GM19468 (cell line): ENCODE measurements around the gene NKIRAS2.

Experiments used
- ATAC-seq: cut with Tn5 transposase; IDR thresholded peaks from one replicate; pipeline ENCODE4 v1.9.1; 2021; ENCODE audit warnings: mild to moderate bottlenecking, moderate library complexity, moderate number of reproducible peaks; ENCODE audit not compliant: unreplicated experiment; ENCODE audit errors: extremely low read depth

The NKIRAS2 gene

DNA sequence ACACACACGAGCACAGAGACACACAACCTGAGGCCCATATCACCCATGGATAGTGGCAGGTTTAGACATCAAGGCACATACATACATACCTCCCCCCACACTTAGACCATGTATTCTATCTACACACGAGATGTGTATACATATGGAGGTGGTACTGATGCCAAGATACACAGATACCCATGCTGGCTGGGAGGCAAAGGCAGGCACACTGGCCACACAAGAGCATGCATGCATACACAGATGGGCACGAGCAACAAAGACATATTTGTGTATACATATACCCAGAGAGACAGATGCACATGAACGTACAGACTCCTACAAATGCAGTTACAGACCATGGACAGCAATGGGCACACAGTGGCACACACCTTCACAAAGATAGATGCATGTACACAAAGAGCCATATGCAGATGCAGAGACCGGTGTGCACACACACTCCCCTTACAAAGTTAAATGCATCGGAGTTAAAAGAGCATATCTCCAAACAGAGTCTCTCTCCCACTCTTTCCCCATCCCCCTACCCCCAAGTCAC lies 32.5 kb downstream of the NKIRAS2 start:
- ATAC-seq: no peak

DNA sequence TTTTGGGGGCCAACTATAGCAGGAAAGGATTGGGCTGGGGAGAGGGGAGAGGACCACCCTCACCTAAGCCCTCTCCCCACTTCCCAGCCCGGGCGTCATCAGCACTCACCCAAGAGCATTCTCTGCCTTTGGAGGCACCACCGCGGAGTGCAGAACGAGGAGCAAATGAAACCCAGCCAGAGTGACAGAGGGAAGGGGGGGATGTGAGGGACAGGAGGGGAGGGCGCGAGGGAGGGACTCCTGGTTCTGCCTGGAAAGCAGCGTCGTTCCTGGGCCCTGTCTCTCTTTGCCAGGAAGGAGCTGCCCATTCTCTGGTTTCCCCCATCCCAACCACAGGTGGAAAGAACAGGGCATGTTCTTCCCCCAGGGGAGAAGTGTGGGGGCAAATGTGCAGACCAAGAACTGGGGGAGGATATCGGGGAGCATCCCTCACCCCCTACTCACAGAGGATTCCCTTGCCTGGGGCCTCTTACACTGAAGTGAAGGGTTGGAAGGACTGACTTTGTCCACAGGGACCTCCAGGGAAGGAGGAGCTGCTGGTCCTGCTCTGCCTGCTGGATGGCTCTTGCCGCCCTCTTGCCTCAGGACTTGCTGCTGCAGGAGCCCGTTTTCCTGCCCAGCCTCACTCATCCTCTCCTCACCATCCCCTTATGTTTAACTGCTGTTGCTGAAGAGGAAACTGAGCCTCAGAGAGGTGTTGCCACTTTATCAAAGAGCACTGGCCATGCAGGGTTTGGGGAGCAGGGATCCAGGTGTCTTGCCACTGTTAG lies 34.0 kb downstream of the NKIRAS2 start:
- ATAC-seq: no peak

DNA sequence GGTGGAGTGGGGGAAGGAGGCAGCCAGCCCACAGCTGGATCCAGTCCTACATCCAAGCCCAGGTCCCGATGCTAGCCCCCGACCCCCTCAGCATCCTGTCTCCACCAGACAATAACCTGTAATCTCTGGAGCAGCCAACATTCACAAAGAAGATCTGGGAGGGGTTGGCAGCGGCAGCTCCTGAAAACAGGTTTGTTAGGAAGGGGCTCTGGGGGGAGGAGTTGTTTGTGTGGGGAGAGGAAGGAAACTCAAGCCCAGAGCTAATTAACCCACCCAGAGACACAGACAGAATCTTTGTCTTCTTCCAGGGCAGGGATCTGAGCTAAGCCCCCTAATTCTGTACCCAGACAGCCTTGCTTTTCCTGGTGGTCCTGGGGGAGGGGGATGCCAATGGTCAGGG lies 35.1 kb downstream of the NKIRAS2 start:
- no peak for ATAC-seq

DNA sequence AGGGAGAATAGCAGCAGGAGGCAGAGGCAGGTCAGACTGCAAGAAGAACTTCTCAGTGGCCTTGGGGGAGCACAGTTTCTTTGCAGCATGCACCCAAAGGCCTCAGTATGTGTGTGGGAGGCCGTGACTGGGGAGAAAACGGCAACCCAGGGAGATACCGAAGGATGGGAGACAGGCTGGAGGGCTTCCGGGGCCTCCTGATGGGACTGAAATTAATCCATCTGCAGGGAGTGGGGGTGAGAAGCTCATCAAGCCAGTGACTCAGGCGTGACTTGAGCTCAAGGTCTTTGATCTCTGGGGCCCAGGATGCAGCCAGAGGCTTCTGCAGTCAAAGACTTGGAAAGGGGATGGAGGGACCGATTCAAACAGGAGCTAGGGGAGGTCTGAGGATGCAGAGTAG lies 35.6 kb downstream of the NKIRAS2 start:
- ATAC-seq: no peak

DNA sequence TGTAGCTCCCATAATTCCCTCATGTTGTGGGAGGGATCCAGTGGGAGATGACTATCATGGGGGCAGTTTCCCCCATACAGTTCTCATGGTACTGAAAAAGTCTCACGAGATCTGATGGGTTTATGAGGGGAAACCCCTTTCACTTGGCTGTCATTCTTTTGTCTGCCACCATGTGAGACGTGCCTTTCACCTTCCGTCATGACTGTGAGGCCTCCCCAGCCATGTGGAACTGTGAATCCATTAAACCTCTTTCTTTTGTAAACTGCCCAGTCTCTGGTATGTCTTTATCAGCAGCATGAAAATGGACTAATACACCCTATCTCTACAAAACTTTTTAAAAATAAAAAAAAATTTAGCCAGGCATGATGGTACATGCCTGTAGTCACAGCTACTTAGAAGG lies 36.7 kb downstream of the NKIRAS2 start:
- ATAC-seq: no peak

DNA sequence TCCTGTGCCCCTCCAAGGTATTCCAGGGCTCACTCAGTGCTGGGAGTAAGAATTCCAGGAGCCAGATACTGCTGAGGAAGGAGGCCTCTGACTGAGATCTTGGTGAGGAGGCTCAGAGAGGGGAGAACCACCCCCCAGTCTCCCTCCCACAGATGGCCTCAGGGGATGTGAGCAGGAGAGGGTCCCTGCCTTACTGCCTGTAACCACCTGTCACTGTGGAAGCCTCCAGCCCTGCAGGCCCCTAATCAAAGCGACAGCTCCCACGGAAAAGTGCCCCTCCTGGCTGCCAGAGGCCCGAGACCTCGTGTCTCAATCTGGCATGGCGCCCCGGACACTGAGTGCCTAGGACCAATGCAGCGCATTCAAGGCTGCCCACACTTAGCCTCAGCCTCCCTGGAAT lies 38.2 kb downstream of the NKIRAS2 start:
- ATAC-seq: no peak

DNA sequence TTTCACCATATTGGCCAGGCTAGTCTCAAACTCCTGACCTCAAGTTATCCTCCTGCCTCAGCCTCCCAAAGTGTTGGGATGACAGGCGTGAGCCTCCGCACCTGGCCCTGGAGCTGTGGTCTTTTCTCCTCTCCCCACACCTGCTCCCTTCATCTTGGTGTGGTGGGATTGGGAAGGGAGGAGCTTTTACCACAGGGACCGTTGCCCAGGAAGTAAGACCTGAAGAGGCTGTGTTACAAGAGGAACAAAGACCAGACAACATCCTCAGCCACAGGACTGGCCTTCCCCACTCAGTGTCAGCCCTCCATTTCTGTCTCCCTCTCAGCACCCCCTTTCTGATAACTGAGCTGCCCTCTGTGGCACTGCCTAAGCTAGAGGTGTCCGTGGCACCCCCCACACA lies 39.9 kb downstream of the NKIRAS2 start:
- ATAC-seq: no peak

DNA sequence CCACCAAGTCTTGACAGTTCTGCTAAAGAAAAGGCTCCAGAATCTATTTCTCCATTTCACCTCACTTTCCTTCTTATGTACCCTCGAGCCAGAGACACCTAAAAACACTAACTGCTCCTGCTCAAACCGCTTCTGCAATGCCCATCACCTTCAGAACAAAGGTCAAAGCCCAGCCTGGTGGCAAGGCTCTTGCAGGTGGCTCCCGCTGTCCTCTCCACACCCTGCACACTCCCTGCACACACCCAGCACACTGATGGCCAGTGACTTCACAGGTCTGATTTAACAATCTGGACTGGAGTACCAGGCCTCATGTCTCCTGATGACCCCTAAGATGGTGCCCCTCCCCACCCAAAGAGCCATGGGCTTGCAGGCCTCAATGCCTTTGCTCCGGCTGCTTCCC lies 40.3 kb downstream of the NKIRAS2 start:
- ATAC-seq: no peak

DNA sequence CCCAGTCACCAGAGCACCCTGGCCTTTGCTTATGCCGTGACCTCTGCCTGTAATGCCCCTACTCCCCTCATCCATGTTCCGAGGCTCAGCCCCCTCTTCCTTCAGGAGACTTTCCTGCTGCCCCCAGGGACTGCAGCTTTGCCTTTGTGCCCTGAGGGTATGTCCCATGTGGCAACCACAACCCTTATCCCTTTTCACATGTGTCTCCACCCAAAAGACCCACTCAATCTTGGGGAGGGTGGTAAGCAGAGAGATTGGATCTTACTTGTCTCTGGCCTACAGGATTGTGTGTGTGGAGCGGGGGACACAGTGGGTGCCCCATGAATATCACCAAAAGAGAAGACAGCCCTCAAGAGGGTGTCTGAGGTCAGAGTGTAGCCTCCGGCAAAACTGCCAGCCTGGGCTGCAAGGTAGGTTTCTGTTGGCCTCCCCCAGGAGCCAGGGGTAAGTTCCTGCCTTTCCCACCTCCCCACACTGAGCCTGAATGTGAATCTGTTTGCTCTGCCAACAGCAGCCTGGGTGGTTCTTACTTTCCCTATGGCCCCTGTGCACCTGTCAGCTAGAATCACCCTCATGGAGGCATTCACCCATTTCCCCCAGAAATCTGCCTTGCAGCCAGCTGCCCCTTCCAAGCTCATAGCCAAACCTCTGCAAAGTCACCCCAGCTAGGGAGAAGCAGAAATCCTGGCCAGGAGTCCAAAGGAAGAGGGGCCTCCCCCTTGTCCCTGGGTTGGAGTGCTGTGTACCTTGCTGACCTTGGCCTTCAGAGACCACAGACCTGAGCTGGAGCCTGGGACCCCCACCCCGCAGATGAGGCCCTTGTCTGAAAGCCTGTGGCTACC lies 42.0 kb downstream of the NKIRAS2 start:
- ATAC-seq: no peak

DNA sequence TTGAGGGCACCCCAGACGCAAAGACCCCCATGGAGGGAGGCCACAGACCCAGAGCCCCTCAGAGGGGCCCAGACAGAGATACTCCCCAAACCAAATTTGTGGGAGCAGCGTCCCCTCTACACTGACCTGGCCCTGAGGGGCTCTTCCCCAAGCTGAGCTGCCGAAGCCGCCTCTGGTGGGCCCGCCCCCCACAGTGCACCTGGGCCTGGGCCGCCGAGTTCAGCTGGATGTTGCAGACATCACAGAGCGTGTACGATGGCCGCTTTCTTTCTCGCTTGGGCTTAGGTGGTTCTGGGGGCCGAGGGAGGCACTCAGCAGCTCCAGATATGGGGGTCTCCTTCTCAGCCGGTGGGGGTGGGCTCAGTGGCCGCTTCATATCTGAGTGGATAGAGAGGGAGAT lies 42.8 kb downstream of the NKIRAS2 start:
- ATAC-seq: no peak

DNA sequence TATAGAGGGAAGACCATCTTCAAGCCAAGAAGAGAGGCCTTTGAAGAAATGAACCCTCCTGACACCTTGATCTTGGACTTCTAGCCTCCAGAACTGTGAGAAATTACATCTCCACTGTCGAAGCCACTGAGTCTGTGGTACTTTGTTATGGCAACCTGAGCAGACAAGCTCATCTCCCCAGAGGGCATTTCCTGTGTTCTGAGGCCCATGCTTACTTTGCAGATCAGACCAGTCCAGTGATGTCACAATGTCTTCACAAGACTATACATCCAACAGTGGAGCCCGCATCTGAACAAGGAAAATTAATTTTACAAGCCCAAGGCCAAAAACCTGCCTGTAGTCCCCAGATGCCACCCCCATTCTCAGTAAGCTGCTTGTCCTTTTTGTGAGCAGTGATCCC lies 45.3 kb downstream of the NKIRAS2 start:
- ATAC-seq: no peak

DNA sequence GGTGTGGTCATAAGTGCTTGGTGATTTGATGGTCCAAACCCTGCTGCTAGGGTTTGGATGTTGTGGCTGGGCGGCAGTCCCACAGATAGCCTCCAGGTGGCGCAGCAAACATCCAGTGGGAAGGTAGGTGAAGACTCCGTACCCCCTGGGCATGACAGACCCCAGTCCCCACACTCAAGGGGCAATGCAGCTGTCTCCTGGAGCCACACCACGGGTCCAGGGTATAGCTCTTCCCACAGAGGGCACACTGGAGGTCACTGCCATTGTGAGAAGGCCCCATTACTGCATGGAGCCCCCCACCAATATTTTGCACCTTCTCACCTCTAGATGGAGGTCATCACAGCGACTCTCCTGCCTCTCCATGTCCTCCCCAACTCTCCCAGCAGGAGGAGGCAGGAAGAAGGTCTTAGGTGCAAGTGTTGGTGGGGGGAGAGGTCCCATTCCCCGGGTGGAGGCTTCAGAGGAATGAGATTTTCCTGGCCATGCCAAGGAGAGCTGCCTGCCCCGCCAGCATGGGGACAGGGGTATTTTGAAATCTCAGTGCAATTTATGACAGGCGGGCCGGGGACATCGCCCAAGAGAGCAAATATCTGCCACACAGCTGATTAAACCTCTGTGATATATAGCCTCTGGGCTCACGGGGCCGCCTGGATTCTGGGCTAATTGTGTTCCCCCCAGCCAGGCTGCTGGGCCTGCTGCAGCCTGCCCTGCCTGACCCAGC lies 47.6 kb downstream of the NKIRAS2 start:
- ATAC-seq: no peak

DNA sequence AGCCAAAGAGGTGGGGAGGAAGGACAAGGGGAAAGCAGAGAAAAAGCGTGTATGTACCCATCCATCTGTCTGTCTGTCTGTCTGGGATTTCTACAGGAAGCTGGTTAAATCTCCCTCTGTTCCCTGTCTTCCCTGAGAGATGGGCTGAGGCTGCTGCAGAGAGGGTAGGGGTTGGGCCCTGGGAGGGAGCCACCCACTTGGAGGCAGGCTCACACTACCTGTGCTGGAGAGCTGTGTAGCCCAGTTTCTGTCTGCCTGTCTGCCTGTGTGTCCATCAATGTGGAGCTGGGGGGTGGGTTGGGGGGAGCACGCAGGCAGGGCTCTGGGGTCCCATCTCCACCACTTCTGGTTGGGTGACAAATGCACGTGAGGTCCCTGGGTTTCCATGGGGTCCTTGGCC lies 49.1 kb downstream of the NKIRAS2 start:
- ATAC-seq: no peak

DNA sequence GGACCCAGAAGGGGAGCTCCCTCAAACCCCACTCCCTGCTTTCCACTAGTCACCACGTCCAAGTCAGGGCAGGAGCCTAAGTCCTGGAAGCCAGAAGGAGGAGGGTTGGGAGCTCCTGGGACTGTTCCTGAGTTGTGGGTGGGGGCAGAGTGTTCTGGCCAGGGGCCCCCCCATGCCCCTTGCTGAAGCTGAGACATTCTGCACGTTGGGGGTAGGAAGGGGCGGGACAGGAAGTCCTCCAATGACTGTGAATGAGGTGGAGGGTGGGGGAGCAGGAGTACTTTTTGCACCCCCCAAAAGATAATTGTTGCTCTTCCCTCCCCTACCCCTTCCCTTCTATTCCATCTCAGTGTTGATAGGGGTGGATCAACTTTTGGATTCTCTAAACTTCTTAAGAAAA lies 51.9 kb downstream of the NKIRAS2 start:
- ATAC-seq: no peak

DNA sequence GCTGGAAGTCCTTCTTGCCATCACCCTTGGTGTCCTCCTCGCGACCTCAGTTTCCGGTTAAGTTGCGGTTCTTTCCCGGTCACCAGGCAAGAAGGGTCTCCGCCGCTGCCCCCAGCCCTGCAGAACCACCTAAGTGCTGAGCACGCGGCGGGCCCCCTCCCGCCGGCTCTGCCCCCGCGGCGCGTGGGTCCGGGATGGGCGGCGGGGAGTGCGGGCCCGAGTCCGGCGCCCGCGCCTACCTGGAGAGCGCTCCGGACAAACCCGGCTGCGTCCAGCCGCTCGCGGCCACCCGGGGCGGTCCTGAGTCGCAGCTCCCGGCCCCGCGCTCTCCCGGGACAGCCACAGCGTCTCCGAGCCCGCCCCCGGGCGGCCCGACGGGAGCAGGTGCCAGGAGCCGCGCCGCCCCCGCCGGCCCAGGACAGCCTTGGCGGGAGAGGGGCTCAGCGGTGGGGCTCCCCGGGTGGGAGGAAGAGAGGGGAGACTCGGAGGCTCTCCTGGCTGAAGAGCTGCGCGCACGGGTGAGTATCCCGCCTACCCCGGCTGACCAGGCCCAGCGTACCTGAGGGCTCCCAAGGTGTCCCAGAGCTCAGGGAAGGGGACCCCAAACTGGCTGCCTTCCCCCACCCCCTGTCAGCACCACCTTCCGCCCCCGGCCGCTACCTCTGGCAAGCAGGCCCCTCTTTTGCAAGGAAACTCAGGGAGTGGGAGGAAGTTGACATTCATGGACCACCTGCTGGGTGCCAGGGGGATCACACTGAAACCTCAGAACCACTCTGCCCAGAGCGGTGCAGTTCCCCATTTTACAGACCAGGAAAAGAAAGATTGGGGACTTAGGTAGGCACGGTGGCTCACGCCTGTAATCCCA lies 52.7 kb downstream of the NKIRAS2 start:
- no peak for ATAC-seq
